T follicular helper cell (primary cell): Measurements from ENCODE around the gene TFIP11.

Experiments
- DNase-seq: peaks from one replicate; pipeline ENCODE4 v3.0.0-alpha.2; 2020; ENCODE audit warnings: low read depth

TFIP11 gene

DNA sequence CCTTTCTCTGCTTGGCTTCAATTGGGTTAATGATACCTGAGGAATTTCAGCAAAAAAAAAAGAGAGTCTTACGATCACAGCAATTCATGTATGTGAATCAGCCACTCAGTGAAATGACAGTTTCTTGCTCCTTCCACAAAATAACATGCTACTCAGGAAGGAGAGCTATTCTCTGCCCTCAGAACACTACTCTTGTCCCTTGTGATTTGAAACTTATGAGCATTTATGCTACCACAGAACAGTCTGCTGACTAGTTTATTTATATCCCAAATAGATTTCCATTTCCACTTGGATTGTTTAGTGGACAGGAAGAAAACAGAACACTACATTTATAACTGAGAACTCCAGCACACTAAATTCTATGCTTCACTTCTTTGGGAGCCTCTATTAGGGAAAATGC lies 8.5 kb downstream of the TFIP11 start:
- DNase-seq: no peak

DNA sequence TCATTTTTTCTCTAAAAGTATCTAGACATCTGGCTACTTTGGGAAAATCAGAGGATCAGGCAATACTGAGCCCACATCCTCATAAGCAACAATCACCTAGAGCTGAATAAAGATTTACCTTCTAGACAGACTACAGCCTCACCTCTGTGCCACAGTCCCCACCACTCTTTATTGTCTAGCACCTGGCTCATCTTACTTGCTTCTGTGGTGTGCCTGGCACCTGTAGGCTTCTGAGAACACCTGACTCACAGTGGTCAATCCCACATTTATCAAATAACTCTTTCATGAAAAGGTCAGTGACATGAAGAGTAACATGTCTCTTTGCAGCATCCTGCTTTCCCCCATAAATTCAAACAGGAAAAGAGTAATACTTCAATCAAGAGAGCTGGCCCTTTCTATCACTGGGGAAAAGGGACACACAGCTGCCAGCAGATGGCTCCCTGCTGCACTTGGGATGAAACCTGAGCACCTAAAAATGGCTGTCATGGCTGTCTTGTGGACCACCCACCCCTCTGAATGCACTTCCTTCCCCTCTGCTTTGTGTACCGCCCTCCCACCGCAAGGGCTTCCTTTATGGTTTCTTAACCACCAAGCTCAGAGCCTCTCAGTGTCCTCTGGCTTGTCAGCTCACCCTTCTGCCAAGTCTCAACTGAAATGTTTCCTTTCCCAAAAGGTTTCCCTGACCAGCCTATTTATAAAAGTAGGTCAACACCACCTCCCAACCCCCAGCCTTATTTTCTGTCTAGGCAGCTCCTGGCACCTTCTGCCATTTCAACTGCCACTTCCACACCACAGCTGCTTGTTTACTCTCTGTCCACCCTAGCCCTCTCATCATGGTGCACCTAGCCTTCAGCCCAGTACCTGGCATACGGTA lies 9.3 kb downstream of the TFIP11 start:
- DNase-seq: peak; percentile 18

DNA sequence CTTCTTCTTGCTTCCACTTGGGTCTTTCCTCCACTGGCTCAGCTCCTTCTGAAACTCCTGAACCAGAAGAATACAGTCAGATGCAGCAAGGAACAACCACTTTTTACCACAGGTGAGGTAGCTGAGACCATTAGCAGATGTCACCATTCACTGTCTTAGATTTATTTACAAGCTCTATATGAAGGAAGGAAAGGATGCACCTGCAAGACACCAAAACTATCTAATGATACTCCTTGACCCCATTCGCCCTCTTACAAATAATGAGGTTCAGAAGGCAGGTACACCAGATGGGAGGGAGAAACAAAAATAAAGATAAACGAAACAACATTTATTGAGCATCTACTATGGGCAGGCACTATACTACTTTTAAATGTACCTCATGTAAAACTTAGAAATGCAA lies 10.3 kb downstream of the TFIP11 start:
- no peak for DNase-seq

DNA sequence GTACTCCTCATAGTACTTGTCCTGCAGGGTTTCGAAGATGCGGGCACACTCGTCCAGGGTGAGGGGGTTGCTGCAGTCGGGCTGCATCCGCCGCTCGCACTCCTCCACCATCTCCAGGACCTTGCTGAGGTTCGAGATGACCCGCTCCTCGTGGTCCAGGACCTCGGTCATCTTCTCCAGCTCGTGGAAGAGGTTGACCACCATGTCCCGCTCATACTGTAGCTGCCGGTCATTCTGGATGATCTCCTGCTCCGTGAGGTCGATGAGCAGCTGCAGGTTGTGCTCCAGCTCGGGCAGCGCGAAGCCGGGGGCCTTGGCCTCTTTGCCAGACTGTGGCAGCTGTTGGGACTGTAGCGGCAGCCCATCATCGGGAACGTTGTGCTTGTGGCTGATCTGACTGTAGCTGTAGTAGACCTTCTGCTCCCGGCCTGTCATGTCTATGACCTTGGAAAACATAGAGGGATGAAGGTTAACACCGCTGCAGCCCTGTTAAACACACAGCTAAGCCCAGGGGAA lies 13.0 kb downstream of the TFIP11 start:
- DNase-seq: no peak

DNA sequence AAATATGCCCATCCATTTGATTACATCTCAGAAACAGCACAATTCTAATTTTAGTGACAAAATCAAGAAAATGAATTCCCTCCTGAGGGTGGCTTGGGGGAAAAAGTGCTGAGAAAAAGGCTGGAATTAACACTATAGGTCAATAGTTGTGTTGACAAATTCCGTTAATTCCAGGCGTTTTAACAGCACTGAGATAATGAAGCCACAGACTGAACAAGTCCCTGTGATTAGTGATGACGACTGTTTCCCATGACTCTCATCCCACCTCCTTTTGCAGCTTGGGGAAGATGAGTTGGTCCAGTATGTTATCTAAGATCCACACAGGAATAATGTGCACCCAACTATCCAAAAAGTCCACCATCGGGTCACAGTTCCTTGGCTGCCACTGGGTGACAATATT lies 15.8 kb downstream of the TFIP11 start:
- no peak for DNase-seq

DNA sequence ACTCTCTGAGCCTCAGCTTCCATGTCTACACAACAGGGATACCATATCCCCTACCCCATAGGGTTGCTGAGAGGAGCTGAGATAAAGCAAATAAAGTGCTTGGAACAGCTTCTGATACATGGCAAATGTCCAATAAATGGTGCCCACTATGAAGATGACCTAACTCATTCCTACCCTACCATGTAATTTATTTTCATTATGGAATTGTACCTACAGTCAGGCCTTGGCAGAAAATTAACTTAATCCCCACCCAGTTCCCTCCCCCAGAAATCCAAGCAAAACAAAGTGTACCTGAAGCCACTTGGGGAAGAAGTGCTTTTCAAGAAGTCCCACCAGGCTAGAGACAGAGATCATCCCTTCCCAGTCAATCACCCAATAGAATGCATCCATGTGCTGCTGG lies 17.8 kb downstream of the TFIP11 start:
- no peak for DNase-seq

DNA sequence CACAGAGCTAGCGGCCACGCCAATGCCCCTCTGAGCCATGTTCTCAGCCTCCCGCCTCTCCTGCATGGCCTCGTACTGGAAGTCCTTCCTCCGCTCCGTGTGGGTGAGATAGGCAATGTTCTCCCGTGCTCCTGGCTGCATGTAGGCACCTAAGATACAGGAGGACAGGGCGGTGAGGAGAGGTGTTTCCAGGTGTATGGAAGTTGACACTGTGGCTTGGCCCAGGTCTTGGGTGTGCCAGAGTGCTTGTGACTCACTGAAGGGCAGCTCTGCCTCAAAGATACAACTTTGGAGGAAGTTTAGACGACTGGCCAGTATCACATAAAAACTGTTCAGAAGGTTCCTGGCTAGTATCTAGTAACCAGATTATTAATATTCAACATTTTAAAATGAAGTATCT lies 20.1 kb downstream of the TFIP11 start:
- DNase-seq: no peak

DNA sequence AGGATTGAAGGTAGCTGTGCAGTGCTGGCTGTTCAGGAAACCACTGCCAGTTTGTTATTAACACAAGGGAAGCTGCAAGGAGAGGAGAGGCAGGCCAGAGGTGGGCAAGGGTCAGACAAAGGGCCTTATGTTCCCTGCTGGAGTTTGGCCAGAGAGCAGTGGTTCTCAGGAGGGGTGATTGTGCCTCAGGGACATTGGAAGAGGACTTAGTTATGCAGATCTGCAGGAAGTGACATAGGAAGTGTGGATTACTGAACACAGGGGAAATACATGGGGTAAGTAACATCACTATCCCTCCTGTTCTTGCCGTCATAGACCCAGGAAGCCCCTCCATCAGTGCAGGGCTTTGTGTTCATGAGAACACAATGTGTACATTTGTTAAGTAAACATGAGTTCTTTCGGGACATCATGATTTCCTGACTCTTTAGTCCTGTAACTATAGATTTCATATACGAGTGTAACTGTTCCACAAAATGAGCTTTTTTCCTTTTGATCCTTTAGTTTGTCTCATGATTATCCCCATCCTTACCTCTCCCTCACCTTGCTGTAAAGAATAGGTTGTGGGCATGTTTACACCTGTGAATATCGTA lies 22.7 kb downstream of the TFIP11 start:
- no peak for DNase-seq

DNA sequence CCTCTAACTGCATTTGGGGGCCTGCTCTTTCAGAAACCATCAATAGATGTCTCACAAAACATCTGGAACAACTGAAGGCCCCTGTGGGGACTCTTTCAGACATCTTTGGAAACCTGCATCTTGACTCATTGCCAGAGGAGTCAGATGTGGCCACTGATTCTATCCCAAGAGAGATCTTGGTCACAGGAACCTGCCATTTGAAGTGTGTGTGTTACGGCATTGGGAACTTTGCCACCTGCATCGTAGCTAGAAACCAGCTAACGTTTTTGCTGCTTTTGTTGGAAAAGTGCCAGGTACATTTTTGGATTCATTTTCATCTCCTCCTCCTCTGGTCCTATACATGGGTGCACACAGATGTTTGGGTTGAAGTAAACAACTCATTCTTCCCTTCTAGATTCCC lies 24.3 kb downstream of the TFIP11 start:
- no peak for DNase-seq

DNA sequence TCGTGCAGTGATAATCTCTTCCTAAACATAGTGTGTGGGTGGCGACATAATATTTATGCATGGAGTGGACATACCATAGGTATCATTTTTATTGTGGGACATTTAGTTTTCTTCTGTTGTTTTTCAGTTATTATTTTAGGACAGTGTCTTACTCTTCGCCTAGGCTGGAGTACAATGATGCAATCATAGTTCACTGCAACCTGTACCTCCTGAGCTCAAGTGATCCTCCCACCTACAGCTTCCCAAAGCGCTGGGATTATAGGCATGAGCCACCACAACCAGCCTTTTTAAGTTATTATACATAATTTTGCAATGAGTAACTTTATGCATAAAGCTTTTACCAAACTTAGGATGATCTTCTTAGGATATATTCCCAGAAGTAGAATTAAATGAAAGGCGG lies 25.9 kb downstream of the TFIP11 start:
- no peak for DNase-seq

DNA sequence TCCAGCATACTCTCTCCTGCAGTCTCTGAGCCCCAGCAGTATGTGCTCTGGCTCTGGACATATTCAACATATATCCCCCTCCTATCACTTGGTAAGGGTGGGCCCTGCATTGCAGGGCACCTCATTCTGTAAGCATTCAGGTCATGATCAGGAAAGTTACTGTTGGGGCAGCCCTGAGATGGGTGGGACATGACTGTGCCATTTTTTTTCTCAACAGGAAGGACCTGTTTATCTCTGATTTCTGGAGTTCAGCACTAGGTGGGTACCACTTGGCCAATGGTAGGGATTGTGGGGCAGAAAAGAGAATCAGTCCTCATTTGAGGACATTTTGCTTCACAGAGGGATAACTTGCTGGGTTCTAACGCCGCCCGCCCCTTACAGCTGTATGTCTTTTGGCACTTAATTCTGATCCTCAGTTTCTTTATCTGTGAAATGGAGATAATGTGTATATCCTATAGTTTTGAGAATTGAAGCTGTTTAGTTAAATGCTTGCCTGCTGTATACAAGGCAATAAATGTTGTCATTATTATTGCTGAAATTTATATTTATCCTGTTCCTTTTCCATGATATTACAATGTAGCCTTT lies 26.4 kb downstream of the TFIP11 start:
- no peak for DNase-seq

DNA sequence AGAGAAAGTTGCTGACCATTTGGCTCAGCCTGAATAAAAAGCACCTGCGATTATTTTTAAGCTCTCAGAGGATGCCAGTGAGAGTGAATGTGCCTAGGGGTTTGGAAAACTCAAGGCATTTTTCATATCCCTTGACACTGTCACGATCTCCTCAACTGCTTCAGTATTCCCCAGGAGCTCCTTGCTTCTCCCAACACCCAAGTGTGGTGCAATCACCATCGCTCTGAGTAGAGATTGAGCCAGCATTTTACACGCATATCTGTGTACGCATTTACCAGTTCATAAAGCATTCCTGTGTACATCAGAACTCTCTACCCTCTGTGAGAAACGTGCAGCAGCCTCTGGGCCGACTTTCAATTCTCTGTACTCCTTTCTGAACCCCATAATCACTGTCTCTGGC lies 27.3 kb downstream of the TFIP11 start:
- no peak for DNase-seq

DNA sequence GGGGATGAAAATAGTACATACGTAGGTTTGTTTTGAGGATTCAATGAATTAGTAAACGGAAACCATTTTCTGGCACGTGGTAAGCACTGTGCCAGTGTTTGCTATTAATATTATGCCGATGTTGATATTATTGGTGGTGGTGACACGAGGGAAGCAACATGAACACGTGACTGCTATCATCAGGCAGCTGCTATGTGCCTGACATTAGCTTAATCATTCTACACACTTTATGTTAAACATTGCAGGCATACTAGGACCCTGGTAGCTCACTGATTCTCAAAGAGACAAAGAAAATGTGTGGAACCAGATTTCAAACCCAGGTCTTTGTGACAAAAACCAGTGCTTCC lies 27.9 kb downstream of the TFIP11 start:
- peak; percentile 14 for DNase-seq

DNA sequence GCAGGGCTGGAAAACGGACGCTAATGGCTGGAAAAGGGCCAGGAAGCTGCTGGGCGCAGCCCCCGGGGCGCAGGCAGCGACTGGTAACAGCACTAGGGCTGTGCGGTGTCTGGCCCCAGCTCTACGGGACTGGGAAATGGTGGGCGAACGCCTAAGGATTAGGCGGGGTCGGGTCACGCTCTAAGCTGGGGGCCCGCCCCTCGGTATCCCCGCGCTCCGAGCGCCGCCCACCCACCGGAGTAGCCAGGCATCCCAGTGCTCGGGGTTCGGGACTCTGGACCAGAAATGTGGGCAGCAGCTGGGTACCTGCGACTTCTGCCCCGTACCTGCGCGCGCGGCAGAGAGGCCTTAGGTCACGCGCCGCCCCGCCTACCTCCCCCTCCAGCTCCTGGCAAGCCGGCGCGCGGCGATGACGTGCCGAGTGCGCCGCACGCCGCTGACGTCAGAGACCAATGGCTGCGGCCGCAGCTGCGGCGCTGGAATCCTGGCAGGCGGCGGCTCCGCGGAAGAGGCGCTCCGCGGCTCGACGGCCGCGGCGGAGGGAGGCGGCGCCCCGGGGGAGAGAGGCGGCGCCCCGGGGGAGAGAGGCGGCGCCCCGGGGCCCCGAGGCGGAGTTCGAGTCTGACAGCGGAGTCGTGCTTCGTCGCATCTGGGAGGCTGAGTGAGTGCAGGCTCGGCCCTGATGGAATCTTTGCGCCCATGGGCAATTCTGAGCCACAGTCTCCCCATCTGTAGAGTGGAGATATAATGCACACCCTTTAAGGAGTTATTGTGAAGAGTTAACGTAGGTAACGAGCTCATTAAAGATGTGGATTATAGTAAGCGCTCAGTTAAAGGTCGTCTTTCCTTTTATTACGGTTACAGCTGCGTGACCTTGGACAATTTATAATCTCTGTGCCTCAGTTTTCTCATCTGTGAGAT lies 28.6 kb downstream of the TFIP11 start, which contains the start of the genes HPS4 and SRRD:
TSS of gene HPS4 (minus strand) at position 345 of the 921 bp plus-strand sequence. CDS start 2,021 bp downstream, outside the sequence.
TSS of gene SRRD (plus strand) at position 439 of the 921 bp plus-strand sequence. CDS start at position 453, 14 bp downstream.
- peak; percentile 90 for DNase-seq

DNA sequence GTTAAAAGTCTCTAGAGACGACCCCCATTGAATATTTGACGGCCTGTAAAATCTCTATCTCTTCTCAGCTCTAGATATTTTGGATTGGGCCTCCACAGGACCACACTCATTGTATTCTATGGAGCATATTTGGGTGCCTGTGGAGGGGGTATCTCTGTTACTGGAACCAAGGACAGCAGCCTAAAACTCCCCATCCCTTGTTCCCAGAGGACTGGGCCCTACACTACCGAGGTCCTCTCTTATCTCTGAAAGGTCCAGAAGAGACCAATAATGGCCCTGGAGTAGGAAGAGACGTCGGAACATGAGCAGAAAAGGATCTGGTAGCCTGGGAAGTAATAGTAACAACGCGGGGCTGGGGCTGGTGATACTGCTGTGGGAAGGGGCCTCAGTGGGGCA lies 29.2 kb downstream of the TFIP11 start:
- DNase-seq: no peak

DNA sequence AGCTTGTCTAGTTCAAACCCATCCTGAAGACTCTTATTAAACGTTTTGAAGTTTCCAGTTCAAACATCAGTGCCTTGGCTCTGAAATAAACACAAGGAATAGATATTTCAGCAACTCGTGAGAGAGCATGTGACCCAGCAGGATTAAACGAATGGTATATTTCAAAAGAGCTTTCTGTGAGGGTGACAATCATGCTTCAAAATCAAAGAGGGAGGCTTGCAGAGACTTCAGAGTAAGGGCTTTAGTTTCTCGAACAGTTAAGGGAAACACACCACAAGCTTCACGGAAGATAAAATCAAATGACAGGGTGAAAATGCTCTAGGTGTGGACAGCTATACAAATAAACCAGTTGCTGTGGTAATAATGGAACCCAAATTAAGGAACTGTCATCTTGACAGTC lies 30.1 kb downstream of the TFIP11 start:
- no peak for DNase-seq

DNA sequence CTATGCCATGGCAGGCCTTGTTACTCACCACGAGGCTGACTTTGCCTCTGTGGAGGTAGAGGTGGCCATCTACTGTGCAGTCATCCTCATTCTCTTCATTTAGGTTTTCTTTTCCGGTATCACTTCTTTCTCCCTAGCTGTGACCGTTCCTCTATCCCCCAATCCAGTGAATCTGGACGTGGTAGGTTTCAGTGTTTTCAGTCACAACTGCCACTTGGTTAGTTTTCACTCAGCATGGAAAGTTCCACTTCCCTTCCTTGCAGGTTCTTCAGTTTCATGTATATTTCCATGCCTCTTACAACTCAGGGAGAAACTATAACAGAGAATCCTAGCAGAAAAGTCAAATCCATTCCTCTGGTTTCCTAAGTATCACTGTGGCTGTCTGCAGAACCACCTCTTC lies 30.6 kb downstream of the TFIP11 start:
- no peak for DNase-seq

DNA sequence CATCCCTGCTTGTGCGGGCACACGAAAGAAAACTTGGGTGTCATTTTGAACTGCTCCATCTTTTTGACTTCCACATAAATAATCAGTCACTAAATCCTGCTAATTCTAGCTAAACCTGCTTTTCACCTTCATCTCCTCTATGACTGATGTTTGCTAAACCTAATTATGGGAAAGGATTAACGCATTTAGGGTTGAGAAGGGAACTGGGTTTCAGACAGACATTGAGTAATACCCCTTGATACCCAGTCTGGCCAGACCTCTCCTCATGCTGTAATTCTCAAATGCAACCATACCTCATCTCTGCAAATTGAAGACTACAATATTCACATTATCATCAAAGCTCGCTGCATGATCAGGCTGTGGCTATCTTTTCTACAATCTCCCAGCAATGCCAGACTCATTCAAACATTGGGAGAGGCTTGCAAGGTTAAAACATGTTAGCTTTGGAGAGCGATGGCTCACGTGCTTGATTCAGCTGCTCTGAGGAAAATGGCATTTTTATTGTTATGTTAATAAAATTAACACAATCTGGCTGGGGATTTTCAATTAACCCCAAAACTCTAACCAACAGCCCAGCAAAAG lies 31.1 kb downstream of the TFIP11 start:
- no peak for DNase-seq

DNA sequence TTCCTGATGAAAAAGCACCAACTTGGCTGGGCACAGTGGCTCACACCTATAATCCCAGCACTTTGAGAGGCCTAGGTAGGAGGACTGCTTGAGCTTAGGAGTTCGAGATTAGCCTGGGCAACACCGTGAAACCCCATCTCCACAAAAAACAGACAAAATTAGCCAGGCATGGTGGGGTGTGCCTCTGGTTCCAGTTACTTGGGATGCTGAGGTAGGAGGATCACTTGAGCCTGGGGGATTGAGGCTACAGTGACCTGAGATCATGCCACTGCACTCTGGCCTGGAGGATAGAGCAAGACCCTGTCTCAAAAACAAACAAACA lies 31.7 kb downstream of the TFIP11 start:
- no peak for DNase-seq

DNA sequence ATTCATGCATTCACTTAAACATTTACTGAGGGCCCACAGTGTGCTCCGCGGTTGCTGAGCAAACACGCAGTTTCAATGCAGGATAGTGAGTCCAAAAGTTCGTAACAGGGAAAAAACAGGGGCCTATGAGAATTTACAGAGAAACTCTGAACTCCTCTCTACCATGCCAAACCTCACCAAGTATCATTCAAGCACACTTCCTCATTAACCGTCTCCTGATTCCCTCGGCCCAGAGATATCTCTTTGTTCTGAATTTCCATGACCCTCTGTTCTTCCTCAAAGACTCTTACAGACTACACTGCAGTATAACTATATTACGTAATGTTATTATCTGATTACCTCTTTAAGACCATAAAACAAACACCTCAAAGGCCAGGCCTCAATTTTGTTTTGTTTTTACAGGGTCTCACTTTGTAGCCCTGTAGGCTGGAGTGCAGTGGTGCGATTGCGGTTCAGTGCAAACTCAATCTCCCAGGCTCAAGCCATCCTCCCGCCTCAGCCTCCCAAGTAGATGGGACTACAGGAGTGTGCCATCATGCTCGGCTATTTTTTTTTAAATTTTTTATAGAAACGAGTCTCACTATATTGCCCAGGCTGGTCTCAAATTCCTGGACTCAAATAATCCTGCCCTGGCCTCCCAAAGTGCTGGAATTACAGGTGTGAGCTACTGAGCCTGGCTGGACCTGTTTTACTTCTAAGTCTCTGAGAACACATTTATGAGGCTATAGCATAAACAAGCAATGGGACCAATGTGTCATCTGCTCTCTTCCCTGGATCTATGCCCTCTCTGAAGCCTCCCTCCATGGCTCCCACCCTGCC lies 32.3 kb downstream of the TFIP11 start:
- DNase-seq: no peak
